Stomach smooth muscle (tissue), 2 donors: ENCODE data around the gene NAA60.
"Not testable (repeated sequence)": the region's sequence is repeated elsewhere in the genome, so short reads cannot be mapped to it uniquely, and the experiment has no call there.

Experiments
- H3K27ac ChIP-seq: one replicate; pipeline ENCODE4 v1.7.0; 2013; ENCODE audit warnings: mild to moderate bottlenecking, low read length, inconsistent platforms
- H3K27me3 ChIP-seq, 2 donors: one replicate each; pipeline ENCODE4 v1.7.0; 2013; ENCODE audit warnings: low read length in 2 of 2; ENCODE audit not compliant: insufficient read depth in 2 of 2, control insufficient read depth in 1 of 2
- H3K36me3 ChIP-seq, 2 donors: one replicate each; pipeline ENCODE4 v1.7.0; 2013; ENCODE audit warnings: low read length in 2 of 2; ENCODE audit not compliant: control insufficient read depth in 2 of 2, insufficient read depth in 2 of 2
- H3K4me1 ChIP-seq: one replicate; pipeline ENCODE4 v1.7.0; 2013; ENCODE audit warnings: low read length; ENCODE audit not compliant: control insufficient read depth, insufficient read depth
- H3K4me3 ChIP-seq, 2 donors: one replicate each; pipeline ENCODE4 v1.7.0; 2013; ENCODE audit warnings: low read length in 2 of 2
- H3K9ac ChIP-seq, 2 donors: one replicate each; pipeline ENCODE4 v1.7.0; 2013; ENCODE audit warnings: low read length in 2 of 2, mild to moderate bottlenecking in 1 of 2
- H3K9me3 ChIP-seq, 2 donors: one replicate each; pipeline ENCODE4 v1.7.0; 2013; ENCODE audit warnings: low read length in 2 of 2; ENCODE audit not compliant: control insufficient read depth in 2 of 2
- donor health status: healthy.
- donor health status: Pancreatic carcinoma.

NAA60 gene

GRCh38 chr16:3474136-3474779, 30.8 kb downstream of the NAA60 start:
- H3K27ac ChIP-seq: no peak overlapping the region
- H3K4me1 ChIP-seq: peaks cover 2% of the 10 kb centered on the region
- H3K36me3 ChIP-seq: peaks cover 4 to 7% of the 10 kb centered on the region in 2 donors
- no peaks in the 10 kb centered on the region for H3K9me3 ChIP-seq
- H3K4me3 ChIP-seq: no peak overlapping the region
- H3K27me3 ChIP-seq: no peaks in the 10 kb centered on the region
- no peak overlapping the region for H3K9ac ChIP-seq

GRCh38 chr16:3474870-3475269, 31.4 kb downstream of the NAA60 start:
- not testable (repeated sequence) for H3K27ac ChIP-seq, H3K9me3 ChIP-seq, H3K4me3 ChIP-seq, H3K9ac ChIP-seq, H3K4me1 ChIP-seq, H3K27me3 ChIP-seq
- peaks cover 10 to 13% of the 10 kb centered on the region in 2 donors for H3K36me3 ChIP-seq

- Histone ChIP-seq H3K9me3 (no peaks in the 10 kb centered on the region), H3K27ac (no peak overlapping the region), H3K36me3 (peaks cover 11 to 15% of the 10 kb centered on the region in 2 donors), H3K4me1 (peaks cover 2% of the 10 kb centered on the region), H3K9ac (no peak overlapping the region), H3K4me3 (no peak overlapping the region), H3K27me3 (no peaks in the 10 kb centered on the region)
Measured at GRCh38 chr16:3475604-3476375, 32.3 kb downstream of the NAA60 start.

- H3K36me3 ChIP-seq: peaks cover 11 to 18% of the 10 kb centered on the region in 2 donors
- no peaks in the 10 kb centered on the region for H3K27me3 ChIP-seq
- no peak overlapping the region for H3K9ac ChIP-seq
- no peaks in the 10 kb centered on the region for H3K9me3 ChIP-seq
- no peak overlapping the region for H3K4me3 ChIP-seq
- H3K27ac ChIP-seq: no peak overlapping the region
- peaks cover 2% of the 10 kb centered on the region for H3K4me1 ChIP-seq
Measured at GRCh38 chr16:3476409-3476808, 32.9 kb downstream of the NAA60 start.

GRCh38 chr16:3478242-3478925, 34.9 kb downstream of the NAA60 start:
- H3K9ac ChIP-seq: no peak overlapping the region
- H3K9me3 ChIP-seq: no peaks in the 10 kb centered on the region
- H3K4me3 ChIP-seq: no peak overlapping the region
- peaks cover 2% of the 10 kb centered on the region for H3K4me1 ChIP-seq
- no peak overlapping the region for H3K27ac ChIP-seq
- H3K27me3 ChIP-seq: no peaks in the 10 kb centered on the region
- peaks cover 27 to 32% of the 10 kb centered on the region in 2 donors for H3K36me3 ChIP-seq

- H3K9me3 ChIP-seq: no peaks in the 10 kb centered on the region
- H3K36me3 ChIP-seq: peaks cover 39 to 43% of the 10 kb centered on the region in 2 donors
- H3K9ac ChIP-seq: no peak overlapping the region
- H3K27me3 ChIP-seq: no peaks in the 10 kb centered on the region
- H3K27ac ChIP-seq: no peak overlapping the region
- peaks cover 2% of the 10 kb centered on the region for H3K4me1 ChIP-seq
- no peak overlapping the region for H3K4me3 ChIP-seq
Measured at GRCh38 chr16:3479654-3480216, 36.3 kb downstream of the NAA60 start.

GRCh38 chr16:3480901-3481695, 37.6 kb downstream of the NAA60 start:
- Histone ChIP-seq H3K36me3 (peaks cover 51 to 56% of the 10 kb centered on the region in 2 donors), H3K27me3 (no peaks in the 10 kb centered on the region), H3K4me1 (peaks cover 2% of the 10 kb centered on the region), H3K4me3 (no peak overlapping the region), H3K9me3 (no peaks in the 10 kb centered on the region), H3K27ac (no peak overlapping the region), H3K9ac (no peak overlapping the region)

GRCh38 chr16:3481696-3482658, 38.5 kb downstream of the NAA60 start:
- Histone ChIP-seq H3K4me3 (no peak overlapping the region), H3K9ac (no peak overlapping the region), H3K9me3 (no peaks in the 10 kb centered on the region), H3K27ac (no peak overlapping the region), H3K36me3 (peaks cover 52 to 56% of the 10 kb centered on the region in 2 donors), H3K27me3 (no peaks in the 10 kb centered on the region), H3K4me1 (peaks cover 2% of the 10 kb centered on the region)

GRCh38 chr16:3482659-3483241, 39.3 kb downstream of the NAA60 start:
- Histone ChIP-seq H3K36me3 (peaks cover 52 to 59% of the 10 kb centered on the region in 2 donors), H3K9me3 (no peaks in the 10 kb centered on the region), H3K9ac (no peak overlapping the region), H3K4me1 (peaks cover 2% of the 10 kb centered on the region), H3K27me3 (no peaks in the 10 kb centered on the region), H3K4me3 (no peak overlapping the region), H3K27ac (no peak overlapping the region)
